ENCODE measurements around the gene C1QTNF7.

DNA sequence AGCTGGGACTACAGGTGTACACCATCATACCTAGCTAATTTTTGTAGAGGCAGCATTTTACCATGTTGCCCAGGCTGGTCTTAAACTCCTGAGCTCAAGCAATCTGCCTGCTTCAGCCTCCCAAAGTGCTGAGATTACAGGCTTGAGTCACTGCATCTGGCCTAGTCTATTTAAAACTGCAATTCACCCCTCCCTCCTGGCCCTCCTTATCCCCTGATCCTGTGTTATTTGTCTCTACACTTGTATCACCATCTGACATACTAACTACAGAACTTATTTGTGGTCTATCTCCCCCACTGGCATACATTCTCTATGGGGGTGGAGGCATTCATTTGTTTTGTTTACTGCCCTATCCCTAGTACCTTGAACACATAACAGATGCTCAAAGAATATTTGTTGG lies 65.6 kb downstream of the C1QTNF7 start:
- TF ChIP-seq YY1 (IDR thresholded peaks at IDR 0.05; ENCODE audit: insufficient read depth, insufficient read length): no peak
- TF ChIP-seq SUZ12 (IDR thresholded peaks at IDR 0.05; ENCODE audit: extremely low read depth, insufficient read depth, insufficient read length): no peak
